A549 (cell line): ENCODE results near the gene SCO2. TPM values are rescaled to one million over a fixed set of nuclear protein-coding genes. Genes with fewer than 3 reads are reported as not detected.

ENCODE experiments used
- ATAC-seq, 2 experiments: fragments of 200-7000 bp in 1 of 2; fragments of >200 bp in 1 of 2; cut with Nextera tagmentation in 1 of 2; cut with Tn5 transposase in 1 of 2; 3 replicates each; pipeline versions ENCODE4 v1.8.0 to v1.9.1; 2018 to 2020; ENCODE audit warnings: mild to moderate bottlenecking in 1 of 2, moderate library complexity in 1 of 2
- CTCF ChIA-PET: fragments of 300-600 bp; sonication (Branson Sonifier 250); formaldehyde crosslinking; extraction: SDS; loops from one replicate; lab custom pipeline; 2021; ENCODE audit warnings: antibody characterized with exemption, inconsistent platforms; lab: Yijun Ruan, JAX
- POLR2A ChIA-PET: fragments of 350-600 bp; formaldehyde crosslinking; extraction: SDS; loops from one replicate; lab custom pipeline; 2021; ENCODE audit warnings: antibody characterized with exemption, inconsistent platforms; lab: Yijun Ruan, JAX
- DNase-seq, 2 experiments: peaks; one replicate each; pipeline versions ENCODE4 v3.0.0 to v3.0.0-alpha.2; 2011 to 2016; ENCODE audit warnings: low read depth in 1 of 2, low spot score in 1 of 2
- FAIRE-seq: peaks from 2 replicates; lab custom pipeline; 2011; peaks lifted over from hg19 to GRCh38; lab: Jason Lieb, UNC
- H3K27ac ChIP-seq, 2 experiments: fragments of >200 bp; sonication (Bioruptor Twin); formaldehyde crosslinking; 3 replicates each; pipeline ENCODE4 v1.5.1; 2016 to 2017
- H3K4me1 ChIP-seq: fragments of >200 bp; sonication (Bioruptor Twin); formaldehyde crosslinking; 3 replicates; pipeline ENCODE4 v1.6.1; 2016
- H3K4me2 ChIP-seq: fragments of >200 bp; sonication (Bioruptor Twin); formaldehyde crosslinking; 3 replicates; pipeline ENCODE4 v1.6.1; 2016
- H3K4me3 ChIP-seq: fragments of >200 bp; sonication (Bioruptor Twin); formaldehyde crosslinking; 3 replicates; pipeline ENCODE4 v1.5.1; 2016
- H3K9me3 ChIP-seq: fragments of >200 bp; sonication (Bioruptor Twin); formaldehyde crosslinking; 3 replicates; pipeline ENCODE4 v1.6.1; 2016
- EHF ChIP-seq: fragments of 250-450 bp; sonication (Bioruptor Pico); IDR thresholded peaks from 2 replicates; pipeline ENCODE4 v1.5.0; 2020; ENCODE audit warnings: mild to moderate bottlenecking
- ESRRA ChIP-seq: fragments of 150-350 bp; IDR thresholded peaks from 2 replicates; pipeline ENCODE4 v1.6.1; 2014; ENCODE audit warnings: mild to moderate bottlenecking, low read length, borderline replicate concordance
- GATA3 ChIP-seq: IDR thresholded peaks from 2 replicates; pipeline ENCODE4 v1.6.1; 2012; ENCODE audit warnings: borderline replicate concordance
- HES2 ChIP-seq: fragments of >200 bp; sonication (Bioruptor Twin); formaldehyde crosslinking; IDR thresholded peaks from 2 replicates; pipeline ENCODE4 v1.6.1; 2016
- HEYL ChIP-seq: fragments of 250-450 bp; sonication (Bioruptor Pico); IDR thresholded peaks from 2 replicates; pipeline ENCODE4 v1.8.0; 2021; ENCODE audit warnings: mild to moderate bottlenecking, moderate library complexity
- HOXB13 ChIP-seq: fragments of 250-450 bp; sonication (Bioruptor Pico); IDR thresholded peaks from 2 replicates; pipeline ENCODE4 v1.5.0; 2020; ENCODE audit warnings: low read depth, mild to moderate bottlenecking, moderate library complexity
- HOXB5 ChIP-seq: fragments of 250-450 bp; sonication (Bioruptor Pico); IDR thresholded peaks from 2 replicates; pipeline ENCODE4 v1.5.0; 2020; ENCODE audit warnings: mild to moderate bottlenecking, moderate library complexity
- JUN ChIP-seq, 2 experiments: fragments of >200 bp; sonication (Bioruptor Twin); formaldehyde crosslinking; IDR thresholded peaks; 2 replicates in 1 of 2; 3 replicates in 1 of 2; pipeline ENCODE4 v1.6.1; 2016 to 2017
- KDM5A ChIP-seq: fragments of 200-600 bp; sonication (generic); IDR thresholded peaks from 2 replicates; pipeline ENCODE4 v1.6.1; 2016; ENCODE audit warnings: antibody characterized with exemption, mild to moderate bottlenecking
- MAX ChIP-seq: IDR thresholded peaks from 2 replicates; pipeline ENCODE4 v1.6.1; 2012
- PBX3 ChIP-seq: IDR thresholded peaks from 2 replicates; pipeline ENCODE4 v1.6.1; 2012
- POLR2A ChIP-seq: IDR thresholded peaks from 2 replicates; pipeline ENCODE4 v1.6.1; 2012; ENCODE audit warnings: mild to moderate bottlenecking, low read length
- POLR2AphosphoS2 ChIP-seq: conservative IDR thresholded peaks from 2 replicates; pipeline ENCODE4 v1.6.1; 2012; ENCODE audit warnings: low read length, improper control_type of control experiment, inconsistent platforms
- RARB ChIP-seq: fragments of 250-450 bp; sonication (Bioruptor Pico); IDR thresholded peaks from 2 replicates; pipeline ENCODE4 v1.8.0; 2021; ENCODE audit warnings: mild to moderate bottlenecking, moderate library complexity
- SMC3 ChIP-seq: fragments of >200 bp; sonication (Bioruptor Twin); formaldehyde crosslinking; IDR thresholded peaks from 3 replicates; pipeline ENCODE4 v1.6.1; 2018; ENCODE audit warnings: inconsistent platforms
- TFCP2L1 ChIP-seq: fragments of 250-450 bp; sonication (Bioruptor Pico); IDR thresholded peaks from 2 replicates; pipeline ENCODE4 v1.5.0; 2021; ENCODE audit warnings: mild to moderate bottlenecking
- ZSCAN20 ChIP-seq: fragments of 250-450 bp; sonication (Bioruptor Pico); IDR thresholded peaks from 2 replicates; pipeline ENCODE4 v1.8.0; 2022; ENCODE audit warnings: mild to moderate bottlenecking, moderate library complexity
- WGBS: methylation state at CpG from one replicate; pipeline ENCODE4 v1.1.6; 2017; ENCODE audit errors: missing lambda C conversion rate; 5-methylcytosine and 5-hydroxymethylcytosine counted together
- polyA plus RNA-seq, 4 experiments: library from polyadenylated mRNA; depleted of rRNA in 3 of 4; stranded (reverse); fragments of >200 nt; fragmentation: RNase III in 1 of 4; extraction: RNeasy Plus Mini Kit Qiagen cat#74134 plus additional on column Dnase treatment in 1 of 4; gene quantifications; 2 replicates in 3 of 4; 3 replicates in 1 of 4; pipeline ENCODE4 v1.2.3, GENCODE V29; 2011 to 2017
- TF ChIP-seq, protein P1 (sequence below): fragments of >200 bp; sonication (Bioruptor Twin); formaldehyde crosslinking; IDR thresholded peaks from 3 replicates; pipeline ENCODE4 v1.5.1; 2016
- TF ChIP-seq, protein P2 (sequence below): fragments of 250-450 bp; sonication (Bioruptor Pico); IDR thresholded peaks from 2 replicates; pipeline ENCODE4 v1.5.0; 2020; ENCODE audit warnings: low read depth, mild to moderate bottlenecking, moderate library complexity
- TF ChIP-seq, protein P3 (sequence below): IDR thresholded peaks from 2 replicates; pipeline ENCODE4 v1.6.1; 2012; ENCODE audit warnings: low read depth, borderline replicate concordance

SCO2 gene
- polyA plus RNA-seq, 2 of the 4 experiments (the other 2 are of a cell fraction): 0.37 to 1.7 TPM

DNA sequence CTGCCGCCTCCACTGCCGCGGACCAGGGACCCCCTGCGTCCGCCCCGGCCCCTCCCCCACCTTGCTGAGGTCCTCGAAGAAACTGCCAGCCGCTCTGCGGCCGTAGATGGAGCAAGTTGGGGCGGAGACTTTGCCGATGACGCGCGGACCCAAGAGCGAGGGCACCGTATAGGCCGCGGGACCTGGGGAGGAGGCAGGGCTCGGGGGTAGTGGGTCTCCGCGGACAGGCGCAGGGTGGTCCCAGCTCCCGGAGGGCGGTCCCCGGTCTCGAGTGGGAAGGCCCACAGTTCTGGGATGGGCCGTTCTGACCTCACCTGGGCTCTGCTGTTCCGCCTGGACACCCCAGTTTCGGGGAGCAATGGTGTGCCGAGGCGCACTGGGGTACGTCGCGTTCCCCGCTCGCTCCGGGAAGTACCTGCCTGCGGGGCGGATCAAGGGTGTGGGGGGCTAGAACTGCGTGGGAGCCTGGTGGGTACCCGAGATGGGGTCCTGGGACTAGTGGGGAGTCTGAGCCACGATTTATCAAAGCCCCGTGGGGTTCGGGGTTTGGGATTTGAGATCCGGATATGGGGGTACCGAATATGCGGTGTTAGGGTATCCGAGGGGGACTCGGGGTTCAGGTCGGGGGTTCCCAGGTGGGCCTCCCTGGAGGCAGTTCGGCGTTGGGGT, 5.6 kb upstream of the SCO2 start:
- WGBS: 0% methylated on average over 2 of the region's 53 CpGs
- Histone ChIP-seq H3K9me3 (no peaks in the 10 kb centered on the region), H3K4me1 (peaks cover 29% of the 10 kb centered on the region), H3K4me2 (peak overlapping the region; percentile 92), H3K4me3 (peak overlapping the region; percentile 64), H3K27ac (peak overlapping the region; percentile 95 to 98)
- FAIRE-seq (no peak), ATAC-seq (peak; percentile 48 to 69), DNase-seq (peak; percentile 60 to 91)
- TF ChIP-seq POLR2AphosphoS2 (no peak; the same call in 1 of the 2 replicates), POLR2A (peak; percentile 67), PBX3 (peak; percentile 35; the same call in 1 of the 2 replicates), HOXB13 (CRISPR knock-in tag) (no peak), EHF (CRISPR knock-in tag) (0 out of 2 replicates have a peak, but pooled peaks have one; percentile 23), RARB (CRISPR knock-in tag) (no peak), HEYL (CRISPR knock-in tag) (no peak), TFCP2L1 (0 out of 2 replicates have a peak, but pooled peaks have one; percentile 15), MAX (no peak), JUN (IDR thresholded peaks at IDR 0.05) (peak in 1 of 2 experiments; percentile 21; a peak in 2 of 5 replicates), HOXB5 (CRISPR knock-in tag) (no peak)
- TF ChIP-seq, protein P1, sequence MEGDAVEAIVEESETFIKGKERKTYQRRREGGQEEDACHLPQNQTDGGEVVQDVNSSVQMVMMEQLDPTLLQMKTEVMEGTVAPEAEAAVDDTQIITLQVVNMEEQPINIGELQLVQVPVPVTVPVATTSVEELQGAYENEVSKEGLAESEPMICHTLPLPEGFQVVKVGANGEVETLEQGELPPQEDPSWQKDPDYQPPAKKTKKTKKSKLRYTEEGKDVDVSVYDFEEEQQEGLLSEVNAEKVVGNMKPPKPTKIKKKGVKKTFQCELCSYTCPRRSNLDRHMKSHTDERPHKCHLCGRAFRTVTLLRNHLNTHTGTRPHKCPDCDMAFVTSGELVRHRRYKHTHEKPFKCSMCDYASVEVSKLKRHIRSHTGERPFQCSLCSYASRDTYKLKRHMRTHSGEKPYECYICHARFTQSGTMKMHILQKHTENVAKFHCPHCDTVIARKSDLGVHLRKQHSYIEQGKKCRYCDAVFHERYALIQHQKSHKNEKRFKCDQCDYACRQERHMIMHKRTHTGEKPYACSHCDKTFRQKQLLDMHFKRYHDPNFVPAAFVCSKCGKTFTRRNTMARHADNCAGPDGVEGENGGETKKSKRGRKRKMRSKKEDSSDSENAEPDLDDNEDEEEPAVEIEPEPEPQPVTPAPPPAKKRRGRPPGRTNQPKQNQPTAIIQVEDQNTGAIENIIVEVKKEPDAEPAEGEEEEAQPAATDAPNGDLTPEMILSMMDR: no peak
- CTCF ChIA-PET: interaction anchor here (0.8 kb wide), 1 partner anchor 14 kb away, joined by 3 read pairs; the partner anchor contains the start of gene KLHDC7B
- POLR2A ChIA-PET: interaction anchor here (0.7 to 1.0 kb wide), 2 partner anchors 9 to 32 kb away, joined by 3 to 5 read pairs; partner anchors contain the start of gene SYCE3

DNA sequence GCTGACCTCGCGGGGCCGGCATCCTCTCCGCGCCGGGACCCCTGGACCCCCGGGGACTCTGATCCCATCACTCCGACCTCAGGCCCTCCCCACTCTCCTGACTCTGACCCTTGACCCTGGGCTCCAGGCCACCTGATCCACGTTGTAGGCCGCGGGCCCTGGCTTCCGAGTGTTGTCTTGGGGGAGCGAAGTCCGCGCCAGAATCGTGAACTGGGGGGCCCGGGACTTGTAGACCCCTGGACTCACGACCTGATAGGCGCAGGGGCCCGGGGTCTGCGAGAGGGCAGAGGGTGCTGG, 5.1 kb upstream of the SCO2 start:
- peak overlapping the region; percentile 92 for H3K4me2 ChIP-seq
- peaks cover 29% of the 10 kb centered on the region for H3K4me1 ChIP-seq
- CTCF ChIA-PET: no interaction called here
- POLR2A ChIA-PET: interaction anchor here (0.7 kb wide), 1 partner anchor 9 kb away, joined by 5 read pairs; no protein-coding TSS in a partner anchor
- H3K27ac ChIP-seq: peak overlapping the region; percentile 95 to 98
- DNase-seq: peak in 1 of 2 experiments; percentile 71
- WGBS: no CpG with 5 or more reads among the region's 21 CpGs
- TF ChIP-seq ZSCAN20 (CRISPR knock-in tag) (no peak), JUN (IDR thresholded peaks at IDR 0.05) (0 out of 5 replicates have a peak, but pooled peaks of 1 of the 2 experiments have one; percentile 3), HOXB5 (CRISPR knock-in tag) (0 out of 2 replicates have a peak, but pooled peaks have one; percentile 14), HES2 (no peak), ESRRA (no peak), GATA3 (peak; percentile 23; the same call in 1 of the 2 replicates), SMC3 (no peak), KDM5A (no peak)
- TF ChIP-seq, protein P2, sequence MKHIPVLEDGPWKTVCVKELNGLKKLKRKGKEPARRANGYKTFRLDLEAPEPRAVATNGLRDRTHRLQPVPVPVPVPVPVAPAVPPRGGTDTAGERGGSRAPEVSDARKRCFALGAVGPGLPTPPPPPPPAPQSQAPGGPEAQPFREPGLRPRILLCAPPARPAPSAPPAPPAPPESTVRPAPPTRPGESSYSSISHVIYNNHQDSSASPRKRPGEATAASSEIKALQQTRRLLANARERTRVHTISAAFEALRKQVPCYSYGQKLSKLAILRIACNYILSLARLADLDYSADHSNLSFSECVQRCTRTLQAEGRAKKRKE (CRISPR knock-in tag): no peak
- TF ChIP-seq, protein P3, sequence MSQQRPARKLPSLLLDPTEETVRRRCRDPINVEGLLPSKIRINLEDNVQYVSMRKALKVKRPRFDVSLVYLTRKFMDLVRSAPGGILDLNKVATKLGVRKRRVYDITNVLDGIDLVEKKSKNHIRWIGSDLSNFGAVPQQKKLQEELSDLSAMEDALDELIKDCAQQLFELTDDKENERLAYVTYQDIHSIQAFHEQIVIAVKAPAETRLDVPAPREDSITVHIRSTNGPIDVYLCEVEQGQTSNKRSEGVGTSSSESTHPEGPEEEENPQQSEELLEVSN: peak; percentile 21; the same call in 1 of the 2 replicates
- TF ChIP-seq, all 56 proteins: peak for 4
- peak in 1 of 2 experiments; percentile 0; a peak in 2 of 6 replicates for ATAC-seq
- no peaks in the 10 kb centered on the region for H3K9me3 ChIP-seq
- peak overlapping the region; percentile 64 for H3K4me3 ChIP-seq
- no peak for FAIRE-seq
